DOHH2 (cell line): ENCODE data around the gene MAOA.

Source experiments
- EZH2phosphoT487 ChIP-seq: fragments of 200-600 bp; sonication (generic); IDR thresholded peaks from 2 replicates; pipeline ENCODE4 v1.6.1; 2017; ENCODE audit warnings: borderline replicate concordance, mild to moderate bottlenecking, antibody characterized with exemption, low read length, moderate library complexity, mixed read lengths
- TF ChIP-seq, protein P1 (sequence below): fragments of 200-600 bp; sonication (generic); IDR thresholded peaks from one replicate; pipeline ENCODE4 v1.5.1; 2014; ENCODE audit warnings: antibody characterized with exemption, mild to moderate bottlenecking, low read depth, low read length; ENCODE audit not compliant: poor library complexity, severe bottlenecking

DNA sequence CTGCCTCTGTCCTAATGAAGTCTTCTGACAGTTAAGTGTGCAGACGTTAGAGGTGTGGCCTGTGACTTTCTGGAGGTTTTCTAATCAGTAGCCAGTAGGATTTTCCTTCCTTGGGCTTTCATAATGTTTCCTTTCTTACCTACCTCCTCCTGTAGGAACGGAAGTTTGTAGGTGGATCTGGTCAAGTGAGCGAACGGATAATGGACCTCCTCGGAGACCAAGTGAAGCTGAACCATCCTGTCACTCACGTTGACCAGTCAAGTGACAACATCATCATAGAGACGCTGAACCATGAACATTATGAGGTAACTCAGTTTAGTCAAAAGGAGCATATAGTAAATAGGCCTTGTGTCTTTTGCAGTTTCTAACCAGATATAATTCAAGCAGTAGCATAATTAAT lies 75.0 kb downstream of the MAOA start:
- TF ChIP-seq, protein P1, sequence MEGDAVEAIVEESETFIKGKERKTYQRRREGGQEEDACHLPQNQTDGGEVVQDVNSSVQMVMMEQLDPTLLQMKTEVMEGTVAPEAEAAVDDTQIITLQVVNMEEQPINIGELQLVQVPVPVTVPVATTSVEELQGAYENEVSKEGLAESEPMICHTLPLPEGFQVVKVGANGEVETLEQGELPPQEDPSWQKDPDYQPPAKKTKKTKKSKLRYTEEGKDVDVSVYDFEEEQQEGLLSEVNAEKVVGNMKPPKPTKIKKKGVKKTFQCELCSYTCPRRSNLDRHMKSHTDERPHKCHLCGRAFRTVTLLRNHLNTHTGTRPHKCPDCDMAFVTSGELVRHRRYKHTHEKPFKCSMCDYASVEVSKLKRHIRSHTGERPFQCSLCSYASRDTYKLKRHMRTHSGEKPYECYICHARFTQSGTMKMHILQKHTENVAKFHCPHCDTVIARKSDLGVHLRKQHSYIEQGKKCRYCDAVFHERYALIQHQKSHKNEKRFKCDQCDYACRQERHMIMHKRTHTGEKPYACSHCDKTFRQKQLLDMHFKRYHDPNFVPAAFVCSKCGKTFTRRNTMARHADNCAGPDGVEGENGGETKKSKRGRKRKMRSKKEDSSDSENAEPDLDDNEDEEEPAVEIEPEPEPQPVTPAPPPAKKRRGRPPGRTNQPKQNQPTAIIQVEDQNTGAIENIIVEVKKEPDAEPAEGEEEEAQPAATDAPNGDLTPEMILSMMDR: no peak
- no peak for TF ChIP-seq EZH2phosphoT487
